Measurements from ENCODE around the gene MESD. TPM values are rescaled to one million over a fixed set of nuclear protein-coding genes. Genes with fewer than 3 reads are reported as not detected.

Gene MESD
- total and polyA plus RNA-seq, 9 of the 15 experiments (the other 6 are each of a cell fraction or from before 2014, with no cell fraction given), result 11.3 to 39.7 (median 22.8) TPM

GRCh38 chr15:81023483-81024264 lies 34.1 kb upstream of the MESD start (continued):
- TF ChIP-seq ZNF121 (CRISPR knock-in tag; conservative IDR thresholded peaks at IDR 0.05) (no peak), POLR2AphosphoS2 (IDR thresholded peaks at IDR 0.05; ENCODE audit: low read length) (no peak), RHOXF2B (CRISPR knock-in tag; conservative IDR thresholded peaks at IDR 0.05) (no peak), RAD21 (CRISPR knock-in tag; conservative IDR thresholded peaks at IDR 0.05 in 1 of 2, IDR thresholded peaks at IDR 0.05 in 1 of 2) (no peak), ZKSCAN1 (IDR thresholded peaks at IDR 0.05; ENCODE audit: low read depth, low read length) (no peak), ZHX1 (conservative IDR thresholded peaks at IDR 0.05; ENCODE audit: low read length) (no peak), TEAD2 (tag; IDR thresholded peaks at IDR 0.05) (no peak), HOMEZ (CRISPR knock-in tag; IDR thresholded peaks at IDR 0.05) (no peak), ZNF280B (CRISPR knock-in tag; IDR thresholded peaks at IDR 0.05) (no peak), ZNF444 (CRISPR knock-in tag; IDR thresholded peaks at IDR 0.05) (no peak), E2F8 (IDR thresholded peaks at IDR 0.05; ENCODE audit: low read depth, partially characterized antibody) (no peak), ZNF79 (CRISPR knock-in tag; IDR thresholded peaks at IDR 0.05; ENCODE audit: low read depth) (no peak), ZNF589 (CRISPR knock-in tag; IDR thresholded peaks at IDR 0.05; ENCODE audit: low read depth) (0 out of 2 replicates have a peak, but pooled peaks have one; percentile 51), DNMT1 (IDR thresholded peaks at IDR 0.05) (no peak), RBM17 (IDR thresholded peaks at IDR 0.05; ENCODE audit: borderline replicate concordance, low read depth, low read length) (no peak), DPF2 (IDR thresholded peaks at IDR 0.05) (0 out of 2 replicates have a peak, but pooled peaks have one; percentile 11), ID3 (CRISPR knock-in tag; IDR thresholded peaks at IDR 0.05) (no peak), ID3 (tag; IDR thresholded peaks at IDR 0.05) (no peak), PTTG1 (tag; IDR thresholded peaks at IDR 0.05; ENCODE audit: low read depth) (no peak)
